Measurements from ENCODE around the gene LRRC46. TPM values are rescaled to one million over a fixed set of nuclear protein-coding genes. Genes with fewer than 3 reads are reported as not detected.

LRRC46 gene
- total RNA-seq, 3 donors from 2014 or later = 0.14 to 0.36 TPM; not detected in 1

DNA sequence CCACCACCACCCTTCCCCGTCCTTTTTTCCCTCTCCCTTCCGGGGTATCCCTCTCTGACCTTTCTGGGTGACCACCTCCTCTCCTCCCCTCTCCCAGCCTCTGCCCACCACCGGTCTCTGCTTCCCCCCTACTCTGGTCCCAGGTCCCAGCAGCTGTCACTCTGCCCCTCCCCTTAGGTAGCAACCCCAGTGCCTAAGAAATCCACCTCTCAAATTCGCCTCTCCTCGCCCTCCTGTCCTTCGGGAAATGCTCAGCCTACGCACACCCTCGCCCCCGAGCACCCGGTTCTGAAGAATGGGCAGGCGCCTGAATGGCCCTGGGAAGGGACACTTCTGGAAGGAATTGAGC lies 20.3 kb downstream of the LRRC46 start:
- intact Hi-C loops (cut with DNase I, micrococcal nuclease) = no loop called here
- Histone ChIP-seq H3K4me1 (ENCODE audit: low read depth) (peaks cover 8% of the 10 kb centered on the region), H3K4me3 (no peak overlapping the region), H3K36me3 (ENCODE audit: low read depth) (no peaks in the 10 kb centered on the region), H3K9me3 (no peaks in the 10 kb centered on the region)
- TF ChIP-seq CTCF (IDR thresholded peaks at IDR 0.05) = no peak
- DNase-seq = no peak
- ATAC-seq = no peak

- DNase-seq (no peak), ATAC-seq (no peak)
- Histone ChIP-seq H3K36me3 (ENCODE audit: low read depth) (no peaks in the 10 kb centered on the region), H3K4me1 (ENCODE audit: low read depth) (peaks cover 8% of the 10 kb centered on the region), H3K9me3 (no peaks in the 10 kb centered on the region), H3K4me3 (no peak overlapping the region)
- no peak for TF ChIP-seq CTCF (IDR thresholded peaks at IDR 0.05)
- intact Hi-C loops (cut with DNase I, micrococcal nuclease) = no loop called here
These were observed 20.9 kb downstream of the LRRC46 start for GRCh38 chr17:47852113-47852949.

DNA sequence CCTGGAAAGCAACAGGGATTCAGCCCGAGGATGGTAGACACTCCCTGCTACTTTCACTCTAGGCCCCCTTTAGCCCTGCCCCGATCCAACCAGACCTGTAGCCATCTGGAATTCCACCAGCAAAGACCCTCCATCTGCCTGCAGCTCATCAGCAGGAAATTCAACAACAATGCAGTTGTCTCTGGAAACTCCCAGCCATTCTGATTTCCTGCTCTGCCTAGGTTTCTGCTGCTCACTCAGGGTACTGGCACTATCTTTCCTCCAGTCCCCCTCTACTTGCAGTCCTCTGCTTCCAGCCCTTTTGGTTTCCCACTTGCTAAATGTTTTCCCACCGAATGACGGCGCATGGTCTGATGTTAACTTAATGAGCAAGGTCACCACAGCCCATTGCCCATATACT lies 22.1 kb downstream of the LRRC46 start:
- no peak for DNase-seq
- TF ChIP-seq CTCF (IDR thresholded peaks at IDR 0.05) = no peak
- Histone ChIP-seq H3K4me1 (ENCODE audit: low read depth) (peaks cover 8% of the 10 kb centered on the region), H3K36me3 (ENCODE audit: low read depth) (no peaks in the 10 kb centered on the region), H3K9me3 (no peaks in the 10 kb centered on the region), H3K4me3 (no peak overlapping the region)
- no peak for ATAC-seq
- intact Hi-C loops (cut with DNase I, micrococcal nuclease) = no loop called here

DNA sequence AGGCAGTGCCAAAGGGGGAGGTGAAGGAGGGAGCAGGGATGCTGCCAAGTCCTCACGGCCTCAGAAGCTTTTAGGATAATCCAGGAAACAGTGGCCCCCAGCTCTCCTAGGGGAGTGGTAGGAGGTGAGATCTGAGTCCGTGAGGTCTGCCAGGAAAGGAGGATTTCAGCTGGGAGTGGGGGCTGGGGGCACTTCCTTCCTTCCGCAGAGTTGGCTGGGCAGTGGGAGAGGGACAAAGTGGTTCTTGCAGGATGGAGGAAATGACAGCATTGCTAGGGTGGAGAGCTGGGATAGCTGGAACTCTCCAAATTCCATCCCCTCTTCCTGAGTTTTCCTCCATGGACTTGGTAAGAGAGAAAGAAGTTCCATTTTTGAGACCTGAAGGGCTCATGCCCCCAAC lies 24.3 kb downstream of the LRRC46 start:
- no peak for ATAC-seq
- Histone ChIP-seq H3K9me3 (no peaks in the 10 kb centered on the region), H3K4me3 (no peak overlapping the region), H3K36me3 (ENCODE audit: low read depth) (no peaks in the 10 kb centered on the region), H3K4me1 (ENCODE audit: low read depth) (peaks cover 3% of the 10 kb centered on the region)
- intact Hi-C loops (cut with DNase I, micrococcal nuclease) = no loop called here
- DNase-seq = no peak
- no peak for TF ChIP-seq CTCF (IDR thresholded peaks at IDR 0.05)

- no peak for TF ChIP-seq CTCF (IDR thresholded peaks at IDR 0.05)
- intact Hi-C loops (cut with DNase I, micrococcal nuclease) = no loop called here
These were observed 25.4 kb downstream of the LRRC46 start for GRCh38 chr17:47856830-47857229.

More at GRCh38 chr17:47856830-47857229, 25.4 kb downstream of the LRRC46 start:
- Histone ChIP-seq H3K4me3 (no peak overlapping the region), H3K36me3 (ENCODE audit: low read depth) (no peaks in the 10 kb centered on the region), H3K4me1 (ENCODE audit: low read depth) (no peaks in the 10 kb centered on the region), H3K9me3 (no peaks in the 10 kb centered on the region)
- no peak for DNase-seq
- no peak for ATAC-seq

All from mucosa of descending colon (tissue), 3 donors.